Activated effector memory CD4-positive, alpha-beta T cell treated with anti-CD3 and anti-CD28 coated beads, Interleukin-2, amount 50 U/mL, for 16 hours (primary cell): ENCODE results near the gene GH2.
"Not testable (repeated sequence)": the region's sequence is repeated elsewhere in the genome, so short reads cannot be mapped to it uniquely, and the experiment has no call there.

ENCODE experiments used
- DNase-seq: peaks from one replicate; pipeline ENCODE4 v3.0.0-alpha.2; 2020

Gene GH2

GRCh38 chr17:63871646-63872365 lies 9.9 kb downstream of the GH2 start:
- not testable (repeated sequence) for DNase-seq

GRCh38 chr17:63870292-63870665 lies 11.5 kb downstream of the GH2 start:
- not testable (repeated sequence) for DNase-seq

GRCh38 chr17:63869491-63870291 lies 12.1 kb downstream of the GH2 start:
- DNase-seq: not testable (repeated sequence)

GRCh38 chr17:63866625-63867024 lies 15.1 kb downstream of the GH2 start:
- DNase-seq: not testable (repeated sequence)

- peak; percentile 27 for DNase-seq
Observed at GRCh38 chr17:63859257-63859656, 22.5 kb downstream of the GH2 start.

GRCh38 chr17:63856425-63856824 lies 25.3 kb downstream of the GH2 start:
- peak; percentile 14 for DNase-seq

GRCh38 chr17:63855185-63855584 lies 26.6 kb downstream of the GH2 start:
- peak; percentile 34 for DNase-seq

GRCh38 chr17:63854709-63855108 lies 27.0 kb downstream of the GH2 start:
- no peak for DNase-seq

GRCh38 chr17:63853260-63853659 lies 28.5 kb downstream of the GH2 start:
- DNase-seq: no peak

- DNase-seq: peak; percentile 42
Observed at GRCh38 chr17:63850401-63850800, 31.3 kb downstream of the GH2 start.

- DNase-seq: peak; percentile 98
Observed at GRCh38 chr17:63848834-63849689, 32.7 kb downstream of the GH2 start.

- peak; percentile 53 for DNase-seq
Observed at GRCh38 chr17:63847525-63848249, 34.1 kb downstream of the GH2 start.

GRCh38 chr17:63845509-63845908 lies 36.2 kb downstream of the GH2 start:
- no peak for DNase-seq

GRCh38 chr17:63843910-63844677 lies 37.6 kb downstream of the GH2 start:
- peak; percentile 39 for DNase-seq

GRCh38 chr17:63843387-63843888 lies 38.3 kb downstream of the GH2 start:
- not testable (repeated sequence) for DNase-seq

- peak; percentile 99 for DNase-seq
Observed at GRCh38 chr17:63842540-63843386, 39.0 kb downstream of the GH2 start, which contains the start of gene SMARCD2. SMARCD2 (minus strand) TSS chr17:63842685; CDS start chr17:63842674, 11 bp downstream.

- no peak for DNase-seq
Observed at GRCh38 chr17:63842173-63842539, 39.6 kb downstream of the GH2 start.

- peak; percentile 66 for DNase-seq
Observed at GRCh38 chr17:63841350-63842172, 40.2 kb downstream of the GH2 start.

GRCh38 chr17:63840591-63841349 lies 41.0 kb downstream of the GH2 start:
- DNase-seq: peak; percentile 63
